Thyroid gland (tissue), 4 donors: ENCODE measurements around the gene COL7A1.

Source experiments
- POLR2A ChIP-seq, 2 donors: fragments of 450-650 bp; IDR thresholded peaks; one replicate each; pipeline ENCODE4 v1.6.1; 2017; ENCODE audit warnings: antibody characterized with exemption in 2 of 2, mild to moderate bottlenecking in 2 of 2, moderate library complexity in 1 of 2
- TF ChIP-seq, protein P1 (sequence below), 6 experiments: fragments of 200-600 bp in 3 of 6; fragments of 450-650 bp in 3 of 6; sonication (generic) in 3 of 6; IDR thresholded peaks; one replicate each; pipeline ENCODE4 v1.5.1; 2016 to 2019; ENCODE audit warnings: antibody characterized with exemption in 6 of 6, mild to moderate bottlenecking in 2 of 6, inconsistent platforms in 1 of 6, moderate library complexity in 1 of 6

DNA sequence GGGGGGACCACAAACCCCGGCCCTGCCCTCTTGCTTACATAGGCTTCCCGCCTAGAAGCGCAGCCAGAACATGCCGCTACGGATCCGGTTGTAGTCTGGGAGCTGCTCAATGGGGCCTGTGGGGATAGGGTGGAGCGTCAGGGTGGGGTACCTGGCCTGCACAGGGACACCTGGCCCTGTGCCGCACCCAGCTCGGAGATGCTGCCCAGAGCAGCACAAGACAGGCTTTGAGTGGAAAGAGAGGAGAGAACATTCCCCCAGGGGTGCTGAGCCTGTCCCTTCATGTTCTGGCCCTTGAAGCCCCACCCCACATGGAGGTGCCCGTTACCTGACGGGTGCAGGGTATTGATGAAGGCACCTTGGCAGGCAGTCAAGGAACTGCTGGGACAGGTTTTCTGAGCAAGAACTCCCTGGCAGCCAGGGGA, 4.0 kb upstream of the COL7A1 start:
- TF ChIP-seq POLR2A (IDR thresholded peaks at IDR 0.05), result no peak
- TF ChIP-seq, protein P1, sequence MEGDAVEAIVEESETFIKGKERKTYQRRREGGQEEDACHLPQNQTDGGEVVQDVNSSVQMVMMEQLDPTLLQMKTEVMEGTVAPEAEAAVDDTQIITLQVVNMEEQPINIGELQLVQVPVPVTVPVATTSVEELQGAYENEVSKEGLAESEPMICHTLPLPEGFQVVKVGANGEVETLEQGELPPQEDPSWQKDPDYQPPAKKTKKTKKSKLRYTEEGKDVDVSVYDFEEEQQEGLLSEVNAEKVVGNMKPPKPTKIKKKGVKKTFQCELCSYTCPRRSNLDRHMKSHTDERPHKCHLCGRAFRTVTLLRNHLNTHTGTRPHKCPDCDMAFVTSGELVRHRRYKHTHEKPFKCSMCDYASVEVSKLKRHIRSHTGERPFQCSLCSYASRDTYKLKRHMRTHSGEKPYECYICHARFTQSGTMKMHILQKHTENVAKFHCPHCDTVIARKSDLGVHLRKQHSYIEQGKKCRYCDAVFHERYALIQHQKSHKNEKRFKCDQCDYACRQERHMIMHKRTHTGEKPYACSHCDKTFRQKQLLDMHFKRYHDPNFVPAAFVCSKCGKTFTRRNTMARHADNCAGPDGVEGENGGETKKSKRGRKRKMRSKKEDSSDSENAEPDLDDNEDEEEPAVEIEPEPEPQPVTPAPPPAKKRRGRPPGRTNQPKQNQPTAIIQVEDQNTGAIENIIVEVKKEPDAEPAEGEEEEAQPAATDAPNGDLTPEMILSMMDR (IDR thresholded peaks at IDR 0.05), result no peak
